NK-92 (cell line): ENCODE results near the gene PTPRQ.

Experiments
- DNase-seq: peaks from one replicate; lab custom pipeline; 2025; ENCODE audit not compliant: unreplicated experiment; lab: John Stamatoyannopoulos, UW

The PTPRQ gene

GRCh38 chr12:80559766-80560165 is 115.7 kb downstream of the PTPRQ start:
- DNase-seq: no peak

- DNase-seq: no peak
These were observed 121.2 kb downstream of the PTPRQ start for GRCh38 chr12:80565271-80565670.

- DNase-seq: no peak
These were observed 123.4 kb downstream of the PTPRQ start for GRCh38 chr12:80567401-80567800.

GRCh38 chr12:80576641-80577418 is 132.8 kb downstream of the PTPRQ start:
- DNase-seq: no peak

GRCh38 chr12:80580254-80580653 is 136.2 kb downstream of the PTPRQ start:
- no peak for DNase-seq

- no peak for DNase-seq
These were observed 137.7 kb downstream of the PTPRQ start for GRCh38 chr12:80581783-80582182.

- no peak for DNase-seq
These were observed 138.4 kb downstream of the PTPRQ start for GRCh38 chr12:80582431-80582830.

GRCh38 chr12:80589077-80589476 is 145.0 kb downstream of the PTPRQ start:
- DNase-seq: no peak

GRCh38 chr12:80590085-80590484 is 146.1 kb downstream of the PTPRQ start:
- no peak for DNase-seq

- no peak for DNase-seq
These were observed 149.7 kb downstream of the PTPRQ start for GRCh38 chr12:80593766-80594165.

GRCh38 chr12:80596509-80596908 is 152.5 kb downstream of the PTPRQ start:
- no peak for DNase-seq

- no peak for DNase-seq
These were observed 154.1 kb downstream of the PTPRQ start for GRCh38 chr12:80598004-80598606.

- DNase-seq: no peak
These were observed 158.4 kb downstream of the PTPRQ start for GRCh38 chr12:80602455-80602854.

- no peak for DNase-seq
These were observed 163.5 kb downstream of the PTPRQ start for GRCh38 chr12:80607361-80608135.

GRCh38 chr12:80617733-80618132 is 173.7 kb downstream of the PTPRQ start:
- no peak for DNase-seq

GRCh38 chr12:80620281-80620680 is 176.2 kb downstream of the PTPRQ start:
- DNase-seq: no peak

- DNase-seq: no peak
These were observed 178.2 kb downstream of the PTPRQ start for GRCh38 chr12:80622271-80622670.

- DNase-seq: no peak
These were observed 181.0 kb downstream of the PTPRQ start for GRCh38 chr12:80625051-80625450.

- no peak for DNase-seq
These were observed 181.9 kb downstream of the PTPRQ start for GRCh38 chr12:80625901-80626300.

- no peak for DNase-seq
These were observed 183.7 kb downstream of the PTPRQ start for GRCh38 chr12:80627782-80628181.

GRCh38 chr12:80632835-80633234 is 188.8 kb downstream of the PTPRQ start:
- no peak for DNase-seq

- no peak for DNase-seq
These were observed 190.9 kb downstream of the PTPRQ start for GRCh38 chr12:80634903-80635302.
